DMS53 treated with DMSO at 0.1 percent for 48 hours (cell line): Measurements from ENCODE around the gene PLSCR2.
"Not testable (repeated sequence)": the region's sequence is repeated elsewhere in the genome, so short reads cannot be mapped to it uniquely, and the experiment has no call there.

ENCODE experiments used
- DNase-seq: peaks from one replicate; lab custom pipeline; 2025; ENCODE audit not compliant: unreplicated experiment; lab: John Stamatoyannopoulos, UW

PLSCR2 gene

DNA sequence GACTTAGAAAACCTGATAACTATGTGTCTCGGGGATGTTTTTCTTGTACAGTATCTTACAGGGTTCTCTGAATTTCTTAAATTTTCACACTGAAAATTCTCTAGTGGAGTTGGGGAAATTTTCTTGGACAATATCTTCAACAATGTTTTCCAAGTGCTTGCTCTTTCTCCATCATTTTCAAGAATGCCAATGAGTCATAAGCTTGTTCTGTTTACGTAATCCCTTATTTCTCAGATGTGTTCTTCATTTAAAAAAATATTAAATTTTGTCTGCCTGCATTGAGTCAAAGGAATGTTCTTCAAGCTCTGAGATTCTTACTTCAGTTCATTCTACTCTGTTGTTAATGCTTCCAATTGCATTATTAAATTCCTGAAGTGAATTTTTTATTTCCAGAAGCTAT, 21.9 kb upstream of the PLSCR2 start:
- DNase-seq: no peak

DNA sequence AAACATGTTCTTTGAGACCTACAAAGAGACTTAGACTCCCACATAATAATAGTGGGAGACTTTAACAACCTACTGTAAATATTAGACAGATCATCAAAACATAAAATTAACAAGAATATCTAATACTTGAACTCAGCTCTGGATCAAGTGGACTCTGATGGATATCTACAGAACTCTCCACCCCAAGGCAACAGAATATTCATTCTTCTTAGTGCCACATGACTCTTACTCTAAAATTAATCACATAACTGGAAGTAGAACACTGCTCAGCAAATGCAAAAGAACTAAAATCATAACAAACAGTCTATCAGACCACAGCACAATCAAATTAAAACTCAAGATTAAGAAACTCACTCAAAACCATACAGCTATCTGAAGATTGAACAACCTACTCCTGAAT, 15.9 kb upstream of the PLSCR2 start:
- DNase-seq: no peak

DNA sequence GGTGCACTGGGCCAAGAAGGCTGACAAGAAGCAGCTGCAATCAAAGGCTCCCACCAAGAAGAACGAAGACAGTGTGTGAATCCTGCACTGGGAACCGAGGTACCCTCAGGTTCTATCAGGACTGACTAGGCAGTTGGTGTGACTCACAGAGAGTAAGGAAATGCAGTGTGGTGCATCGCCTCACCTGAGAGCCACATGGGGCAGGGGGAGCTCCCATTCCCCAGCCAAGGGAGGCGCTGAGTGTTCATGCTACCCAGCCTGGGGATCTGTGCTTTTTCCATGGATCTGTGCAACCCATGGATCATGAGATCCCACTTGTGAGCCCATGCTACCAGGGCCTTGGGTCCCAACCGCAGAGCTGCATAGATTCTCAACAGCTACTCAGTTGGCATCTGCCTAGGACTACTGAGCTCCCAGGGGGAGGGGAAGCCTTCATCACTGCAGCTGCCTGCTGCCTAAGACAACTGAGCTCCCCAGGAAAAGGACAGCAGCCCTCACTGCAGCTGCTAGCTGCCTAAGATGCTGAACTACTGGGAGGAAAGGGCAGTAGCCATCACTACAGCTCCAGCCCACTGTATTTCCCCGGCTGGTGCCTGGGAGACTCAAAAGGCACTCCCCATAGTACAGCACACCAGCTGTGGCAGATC, 6.9 kb upstream of the PLSCR2 start:
- no peak for DNase-seq

DNA sequence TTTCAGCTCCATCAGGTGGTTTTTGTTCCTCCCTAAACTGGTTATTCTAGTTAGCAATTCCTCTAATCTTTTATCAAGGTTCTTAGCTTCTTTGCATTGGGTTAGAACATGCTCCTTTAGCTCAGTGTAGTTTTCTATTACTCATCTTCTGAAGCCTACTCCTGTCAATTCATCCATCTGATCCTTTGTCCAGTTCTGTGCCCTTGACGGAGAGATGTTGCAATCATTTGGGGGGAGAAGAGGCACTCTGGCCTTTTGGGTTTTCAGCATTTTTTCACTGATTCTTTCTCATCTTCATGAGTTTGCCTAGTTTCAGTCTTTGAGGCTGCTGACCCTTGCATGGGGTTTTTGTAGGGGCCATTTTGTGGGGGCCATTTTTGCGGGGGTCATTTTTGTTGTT, 5.6 kb upstream of the PLSCR2 start:
- DNase-seq: not testable (repeated sequence)

DNA sequence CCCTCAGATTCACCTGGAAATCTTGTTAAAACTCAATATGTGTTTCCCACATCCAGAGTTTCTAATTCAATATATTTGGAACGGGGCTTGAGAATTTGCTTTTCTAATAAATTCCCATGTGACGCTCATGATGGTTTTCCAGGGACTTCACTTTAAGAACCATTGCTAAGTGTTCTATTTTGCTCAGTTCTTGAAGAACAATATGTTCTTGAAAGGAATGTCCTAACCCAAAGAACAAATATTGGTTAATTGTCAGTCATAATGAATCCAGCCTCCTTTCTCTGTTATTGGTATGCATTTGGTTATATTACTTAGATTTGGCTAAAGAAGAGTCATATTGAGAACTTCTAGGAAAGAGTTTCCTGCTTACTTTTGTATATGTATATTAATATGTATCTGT, 4.4 kb upstream of the PLSCR2 start:
- no peak for DNase-seq

DNA sequence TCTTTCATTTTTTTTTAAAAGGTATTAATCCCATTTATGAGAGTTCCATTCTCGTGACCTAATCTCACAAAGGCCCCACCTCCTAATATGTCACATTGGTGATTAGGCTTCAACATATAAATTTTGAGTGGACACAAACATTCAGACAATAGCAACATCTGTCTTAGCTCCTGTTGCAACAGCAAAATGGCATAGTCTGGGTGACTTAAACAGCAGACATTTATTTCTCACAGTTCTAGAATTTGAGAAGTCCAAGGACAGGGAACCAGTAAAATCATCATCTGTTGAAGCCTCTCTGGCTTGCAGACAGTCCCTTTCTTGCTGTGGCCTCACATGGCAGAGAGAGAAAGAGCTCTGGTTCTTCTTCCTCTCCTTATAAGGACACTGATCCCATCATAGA, 3.2 kb upstream of the PLSCR2 start:
- no peak for DNase-seq

DNA sequence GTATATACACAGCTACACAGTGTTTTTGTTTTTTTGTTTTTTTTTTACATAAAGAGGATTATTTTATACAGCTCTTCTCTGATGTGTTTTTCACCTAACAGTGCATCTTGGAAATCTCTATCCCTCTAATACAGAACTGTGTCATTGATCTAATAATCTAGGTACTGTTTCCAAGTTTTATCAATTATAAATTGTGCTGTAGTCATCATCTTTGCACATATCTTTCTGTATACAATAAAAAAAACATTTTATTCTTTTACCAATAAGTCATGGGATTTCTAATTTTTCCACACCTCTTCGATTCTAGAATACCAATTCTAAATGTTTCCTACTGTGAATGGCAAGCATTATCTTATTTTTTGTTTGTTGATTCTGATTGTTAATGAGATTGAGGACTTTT, 1.7 kb upstream of the PLSCR2 start:
- no peak for DNase-seq

DNA sequence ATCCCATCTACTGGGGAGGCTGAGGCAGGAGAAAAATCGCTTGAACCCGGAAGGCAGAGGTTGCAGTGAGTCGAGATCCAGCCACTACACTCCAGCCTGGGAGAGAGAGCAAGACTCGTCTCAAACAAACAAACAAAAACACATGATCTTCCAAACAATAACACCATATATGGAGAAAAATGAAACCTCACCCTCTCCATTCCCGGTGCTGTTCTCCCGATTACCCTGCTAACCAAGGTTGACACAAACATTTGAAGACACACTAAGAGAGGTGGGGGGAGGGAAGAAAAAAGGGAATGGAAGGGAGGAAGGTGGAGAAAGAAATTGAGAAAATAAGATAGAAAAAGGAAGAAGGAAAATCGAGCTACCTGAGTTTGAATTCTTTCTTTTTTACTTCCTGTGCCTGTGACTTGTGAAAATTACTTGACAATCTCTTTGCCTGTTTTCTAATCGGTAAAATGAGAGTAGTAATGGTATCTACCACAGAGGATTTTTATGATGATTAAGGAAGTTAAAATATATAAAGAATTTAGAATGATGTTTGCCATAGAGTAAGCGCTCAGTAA, 1.1 kb upstream of the PLSCR2 start:
- DNase-seq: peak; percentile 59

DNA sequence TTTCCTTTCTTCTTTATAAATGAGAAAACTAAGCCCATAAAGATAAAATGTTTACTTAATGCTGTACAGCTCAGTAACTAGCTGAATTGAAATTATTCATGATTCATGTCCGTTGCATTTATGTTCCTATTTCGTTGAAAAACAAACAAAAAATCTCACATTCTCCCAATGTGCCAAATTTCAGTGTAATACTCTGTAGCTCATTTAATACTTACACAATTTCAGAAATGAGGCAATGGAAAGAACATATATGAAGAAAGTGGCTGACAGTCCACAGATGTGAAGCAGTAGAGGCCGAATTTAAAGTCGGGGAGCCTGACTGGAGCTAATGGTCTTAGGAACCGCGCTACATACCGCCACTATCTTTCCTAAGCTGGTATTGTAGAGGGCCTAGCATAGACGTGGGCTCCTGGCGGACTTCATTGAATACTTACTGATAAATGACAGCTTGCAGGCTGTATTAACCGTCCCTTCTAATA, 651 bp downstream of the PLSCR2 start:
- DNase-seq: peak; percentile 50

DNA sequence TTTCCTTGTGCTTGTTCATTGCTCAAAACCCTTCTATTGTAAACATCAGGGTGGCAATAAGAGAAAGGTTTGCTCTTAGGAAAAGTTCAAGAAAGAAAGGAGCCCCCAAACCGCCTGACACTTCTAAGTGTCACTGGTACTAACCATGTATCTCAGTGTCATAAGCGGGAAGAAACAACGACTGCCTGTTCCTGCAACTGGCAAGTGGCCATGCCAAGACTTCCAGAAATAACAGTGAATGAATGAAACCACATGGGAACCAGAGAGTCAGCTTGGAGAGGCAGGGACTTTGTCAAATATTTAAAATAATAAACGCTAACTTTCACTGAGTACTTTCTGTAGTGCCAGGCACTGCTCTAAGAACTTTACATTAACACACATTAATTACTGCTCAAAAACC, 1.1 kb downstream of the PLSCR2 start:
- DNase-seq: peak; percentile 3

DNA sequence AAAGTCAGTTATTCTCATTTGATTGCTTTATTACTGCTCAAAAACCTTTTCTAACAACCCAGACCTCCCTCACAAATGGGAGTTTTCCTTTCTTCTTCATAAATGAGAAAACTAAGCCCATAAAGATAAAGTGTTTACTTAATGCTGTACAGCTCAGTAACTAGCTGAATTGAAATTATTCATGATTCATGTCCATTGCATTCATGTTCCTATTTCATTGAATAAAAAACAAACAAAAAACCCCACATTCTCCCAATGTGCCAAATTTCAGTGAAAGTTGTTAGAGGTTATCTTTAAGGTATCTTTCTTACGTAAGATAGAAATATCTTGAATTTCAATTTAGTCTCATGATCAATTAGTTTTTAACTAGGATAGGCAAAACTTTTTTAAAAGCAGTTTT, 2.8 kb downstream of the PLSCR2 start:
- DNase-seq: no peak

DNA sequence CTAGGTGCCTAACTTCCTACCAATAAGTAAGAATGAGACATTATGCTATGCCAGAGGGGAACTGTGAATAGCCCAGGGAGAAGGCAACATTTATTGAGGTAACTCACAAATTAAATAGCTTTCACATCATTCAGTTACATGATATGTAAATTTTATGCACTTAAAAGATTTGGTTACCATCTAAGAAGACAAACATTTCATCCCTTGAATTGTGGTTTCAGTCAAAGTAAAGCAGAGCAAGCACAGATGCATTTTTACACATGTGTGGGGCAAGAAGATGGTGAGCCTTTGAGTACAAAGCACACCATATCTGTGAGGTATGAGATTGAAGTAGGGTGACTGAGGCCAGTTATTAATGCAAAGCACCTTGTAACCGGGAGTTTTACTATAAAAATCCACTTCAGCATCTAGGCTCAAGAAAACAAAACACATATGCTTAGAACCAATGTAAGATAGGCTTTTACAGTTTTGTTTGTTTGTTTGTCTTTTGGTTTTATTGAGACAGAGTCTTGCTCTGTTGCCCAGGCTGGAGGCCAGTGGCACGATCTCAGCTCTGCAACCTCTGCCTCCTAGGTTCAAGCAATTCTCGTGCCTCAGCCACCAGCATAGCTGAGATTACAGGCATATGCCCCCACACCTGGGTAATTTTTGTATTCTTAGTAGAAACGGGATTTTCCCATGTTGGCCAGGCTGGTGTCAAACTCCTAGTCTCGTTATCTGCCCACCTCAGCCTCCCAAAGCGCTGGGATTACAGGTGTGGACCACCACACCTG, 3.5 kb downstream of the PLSCR2 start:
- DNase-seq: no peak

DNA sequence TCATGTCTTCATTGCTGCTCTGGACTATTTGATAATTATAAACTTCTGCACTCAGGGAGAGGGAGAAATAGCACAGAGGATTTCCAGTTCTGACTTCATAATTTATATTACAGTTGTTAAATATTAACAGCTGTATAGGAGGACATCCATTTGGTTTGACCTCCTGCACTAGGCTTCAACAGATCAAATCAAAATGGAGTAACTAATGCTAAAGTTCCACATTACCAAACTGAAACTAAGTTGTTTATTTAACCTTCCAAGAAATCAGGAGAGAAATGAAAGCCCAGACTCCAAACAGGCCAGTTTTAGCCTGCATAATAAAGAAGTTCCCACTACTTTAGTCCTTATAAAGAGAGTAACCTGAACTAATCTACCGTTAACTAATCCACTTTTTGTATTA, 4.6 kb downstream of the PLSCR2 start:
- DNase-seq: no peak

DNA sequence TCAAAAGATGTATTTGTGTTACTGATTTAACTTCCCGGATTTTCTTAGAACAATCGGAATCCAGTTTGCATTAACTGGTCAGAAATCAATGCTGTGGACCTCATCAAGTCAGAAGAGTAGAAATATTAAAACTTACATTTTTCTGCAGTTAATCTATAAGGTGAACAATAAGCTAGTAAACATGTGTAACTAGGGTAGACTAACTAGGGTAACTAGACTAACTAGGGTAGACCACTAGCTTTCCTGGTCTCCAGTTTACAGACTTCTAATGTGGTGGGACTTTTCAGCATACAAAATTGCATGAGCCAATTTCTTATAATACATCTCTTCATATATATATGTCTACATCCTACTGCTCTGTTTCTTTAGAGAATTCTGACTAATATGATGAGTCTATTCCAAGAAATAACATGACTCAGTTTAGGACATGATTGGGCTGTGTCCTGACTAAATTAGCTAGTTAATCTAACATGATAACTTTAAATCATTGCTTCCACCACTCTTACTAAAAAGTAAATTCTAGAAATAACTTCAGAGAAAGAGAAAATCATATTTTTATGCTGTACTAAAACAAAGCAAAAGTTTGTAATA, 5.3 kb downstream of the PLSCR2 start:
- no peak for DNase-seq

DNA sequence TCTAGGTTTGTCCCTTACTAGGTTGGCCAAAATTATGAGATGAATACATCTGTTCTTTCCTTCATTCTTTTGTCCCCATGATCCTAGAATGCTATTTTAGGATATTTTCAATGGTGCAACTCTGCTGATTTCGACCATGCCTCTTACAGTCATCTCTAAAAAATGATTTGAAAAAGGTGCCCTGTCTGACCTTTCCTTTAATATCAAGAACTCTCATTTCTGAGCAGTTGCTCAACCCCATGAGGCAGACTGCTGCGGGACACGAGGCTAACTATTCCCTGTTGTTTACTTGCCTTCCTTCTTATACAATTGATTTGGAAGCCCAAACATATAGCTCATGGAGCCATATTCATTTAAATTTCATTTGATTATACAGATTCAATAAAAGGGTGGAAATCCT, 14.6 kb downstream of the PLSCR2 start:
- no peak for DNase-seq

DNA sequence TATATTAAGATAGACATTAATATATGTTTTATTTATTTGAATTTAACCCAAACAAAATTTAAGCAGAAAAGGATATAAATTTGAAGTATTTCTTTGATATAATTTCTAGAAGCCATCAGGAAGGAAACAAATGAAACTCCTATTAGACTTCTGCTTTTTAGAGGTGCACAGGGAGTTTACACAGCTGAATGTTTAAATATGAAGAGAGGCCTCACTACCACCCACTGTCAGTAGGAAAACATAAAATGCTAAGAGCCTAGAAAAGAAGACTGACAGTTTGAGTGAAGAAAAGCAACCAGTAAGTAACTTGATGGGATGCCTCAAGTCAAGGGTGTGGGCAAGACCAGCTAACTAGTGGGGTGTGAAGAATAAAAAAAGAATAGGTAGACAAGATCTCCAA, 19.7 kb downstream of the PLSCR2 start:
- no peak for DNase-seq

DNA sequence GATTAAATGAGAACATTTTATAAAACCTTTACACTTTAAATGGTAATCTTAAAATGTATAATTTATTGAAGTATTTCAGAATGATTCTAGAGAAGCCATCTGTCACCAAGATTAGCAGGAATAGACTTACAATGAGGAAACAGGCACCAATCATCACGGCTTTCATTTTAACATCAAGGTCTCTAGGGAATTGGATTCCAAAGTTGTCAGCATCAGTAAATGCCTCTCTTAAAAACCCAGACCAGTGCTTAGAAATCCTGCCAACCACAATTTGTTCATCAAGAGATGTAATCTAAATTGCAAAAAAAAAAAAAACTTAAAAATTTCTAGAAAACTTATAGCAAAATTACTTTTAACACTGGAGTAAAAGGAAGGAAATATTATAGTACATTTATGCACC, 20.3 kb downstream of the PLSCR2 start:
- DNase-seq: no peak

DNA sequence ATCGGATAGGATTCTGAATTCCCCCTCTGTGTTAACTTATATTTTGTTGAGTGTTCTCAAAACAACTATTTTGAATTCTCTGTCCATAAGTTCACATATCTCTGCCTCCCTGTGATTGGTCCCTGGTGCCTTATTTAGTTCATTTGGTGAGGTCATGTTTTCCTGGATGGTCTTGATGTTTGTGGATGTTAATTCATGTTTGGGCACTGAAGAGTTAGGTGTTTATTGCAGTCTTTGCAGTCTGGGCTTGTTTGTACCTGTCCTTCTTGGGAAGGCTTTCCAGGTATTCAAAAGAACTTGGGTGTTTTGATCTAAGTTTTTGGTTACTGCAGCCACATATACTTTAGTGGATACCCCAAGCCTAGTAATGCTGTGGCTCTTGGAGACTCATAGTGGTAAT, 23.3 kb downstream of the PLSCR2 start:
- no peak for DNase-seq

DNA sequence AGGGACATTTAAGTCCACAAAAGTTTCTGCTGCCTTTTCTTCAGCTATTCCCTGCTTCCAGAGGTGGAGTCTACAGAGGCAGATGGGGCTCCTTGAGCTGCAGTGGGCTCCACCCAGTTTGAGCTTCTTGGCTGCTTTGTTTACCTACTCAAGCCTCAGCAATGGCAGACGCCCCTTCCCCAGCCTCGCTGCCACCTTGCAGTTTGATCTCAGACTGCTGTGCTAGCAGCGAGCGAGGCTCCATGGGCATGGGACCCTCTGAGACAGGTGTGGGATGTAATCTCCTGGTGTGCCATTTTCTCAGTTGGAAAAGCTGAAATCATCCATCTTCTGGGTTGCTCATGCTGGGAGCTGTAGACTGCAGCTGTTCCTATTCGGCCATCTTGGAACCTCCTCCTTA, 29.1 kb downstream of the PLSCR2 start:
- not testable (repeated sequence) for DNase-seq

DNA sequence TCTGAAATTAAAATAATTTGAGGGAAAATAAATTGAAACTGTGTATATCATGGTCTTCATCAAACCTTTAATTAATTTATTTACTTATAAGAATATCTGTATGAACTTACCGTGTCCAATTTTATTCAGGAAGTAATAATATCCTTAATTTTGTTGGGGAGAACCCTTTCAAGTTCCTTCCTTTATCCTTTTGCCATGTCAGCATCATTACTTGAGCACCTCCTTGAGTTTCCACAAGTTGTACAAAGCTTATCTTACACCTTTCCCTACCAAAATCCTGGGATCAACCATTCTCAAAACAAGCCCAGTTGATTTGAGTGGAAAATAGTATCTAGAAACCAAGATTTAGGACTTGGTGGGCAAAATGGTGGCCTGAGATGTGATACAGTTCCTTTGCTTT, 37.3 kb downstream of the PLSCR2 start:
- DNase-seq: no peak

DNA sequence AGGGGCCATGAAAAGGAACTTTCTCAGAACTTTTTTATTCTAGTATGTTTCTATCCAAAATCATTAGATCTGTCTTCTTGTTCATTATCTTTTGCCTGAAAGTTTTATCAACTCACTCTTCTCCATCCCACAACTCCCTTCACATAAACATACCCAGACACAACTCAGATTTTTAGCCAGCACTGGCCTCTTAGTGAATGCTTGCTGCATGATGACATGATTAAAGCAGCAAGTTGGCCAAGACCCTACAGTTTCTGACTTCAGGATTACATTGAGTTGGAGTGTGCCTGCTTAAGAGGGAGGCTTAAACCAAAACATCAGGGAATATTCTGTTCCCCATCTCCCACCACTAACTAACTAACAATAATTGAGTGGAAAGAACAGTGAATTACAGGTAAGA, 38.1 kb downstream of the PLSCR2 start:
- DNase-seq: no peak

DNA sequence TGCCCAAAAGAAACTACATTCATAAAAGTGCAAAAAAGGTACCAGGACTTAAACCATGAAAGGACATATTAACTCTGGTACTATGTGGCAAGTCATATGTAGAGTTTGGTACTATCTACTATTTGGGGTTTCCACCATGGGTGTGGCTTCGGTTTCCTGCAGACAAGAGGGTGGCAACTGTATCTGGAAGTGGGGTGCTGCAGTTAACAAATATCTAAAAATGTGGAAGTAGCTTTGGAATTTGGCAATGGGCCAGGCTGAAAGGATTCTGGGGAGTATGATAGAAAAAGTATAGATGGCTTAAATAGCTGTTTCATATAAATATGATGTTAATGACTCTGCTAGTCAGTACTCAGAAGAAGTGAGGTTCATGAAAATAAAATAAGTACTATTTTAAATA, 44.0 kb downstream of the PLSCR2 start:
- DNase-seq: no peak
